ENCODE data around the gene AFF4. TPM values are rescaled to one million over a fixed set of nuclear protein-coding genes. Genes with fewer than 3 reads are reported as not detected.

Gene AFF4
- total and polyA plus RNA-seq, 10 of the 15 experiments (the other 5 are each of a cell fraction or from before 2014, with no cell fraction given), result 1.1 to 20.2 (median 10.4) TPM

DNA sequence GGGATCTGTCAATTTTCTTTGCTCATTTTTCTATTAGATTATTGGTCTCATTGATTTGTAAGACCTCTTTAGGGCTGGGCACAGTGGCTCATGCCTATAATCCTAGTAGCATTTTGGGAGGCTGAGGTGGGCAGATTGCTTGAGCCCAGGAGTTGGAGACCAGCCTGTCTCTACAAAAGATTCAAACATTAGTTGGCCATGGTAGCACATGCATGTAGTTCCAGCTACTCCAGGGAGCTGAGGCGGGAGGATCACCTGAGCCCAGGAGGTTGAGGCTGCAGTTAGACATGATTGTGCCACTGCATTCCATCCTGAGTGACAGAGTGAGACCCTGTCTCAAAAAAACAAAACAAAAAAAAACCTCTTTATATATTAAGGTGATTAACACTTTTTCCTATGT is 126.6 kb downstream of the AFF4 start:
- BruUV-seq (replicated peaks), result no TSS peak
- H3K4me2 ChIP-seq (ENCODE audit: control insufficient read depth, insufficient read depth), result no peak overlapping the region
- H3K9ac ChIP-seq (ENCODE audit: control insufficient read depth, insufficient read depth, low read length), result no peak overlapping the region
- H4K20me1 ChIP-seq (ENCODE audit: control insufficient read depth, insufficient read depth), result no peaks in the 10 kb centered on the region
- H3K27me3 ChIP-seq (replicated peaks in 1 of 2; ENCODE audit: control insufficient read depth in 2 of 2, insufficient read depth in 2 of 2, low read length in 1 of 2), result no peaks in the 10 kb centered on the region
- H3K4me3 ChIP-seq, result no peak overlapping the region
- no peak overlapping the region for H3K27ac ChIP-seq (ENCODE audit: control insufficient read depth, insufficient read depth)
- intact Hi-C loops (cut with micrococcal nuclease; ENCODE audit: unreplicated experiment), result no loop called here
- ChIA-PET POLR2A (no interaction called here), RAD21 (ENCODE audit: unreplicated experiment) (no interaction called here), CTCF (no interaction called here), SMC1A (ENCODE audit: uncharacterized antibody, unreplicated experiment) (no interaction called here)
- TF ChIP-seq MTA3 (IDR thresholded peaks at IDR 0.05; ENCODE audit: borderline replicate concordance, low read length) (no peak), SREBF1 (IDR thresholded peaks at IDR 0.05; ENCODE audit: low read length) (no peak)
- WGBS (ENCODE audit: insufficient coverage, insufficient replicate concordance, low lambda C conversion rate, missing lambda C conversion rate), result 100% methylated on average over 1 of the region's 1 CpG
- H3K79me2 ChIP-seq (ENCODE audit: control insufficient read depth, insufficient read depth, low read length), result no peaks in the 10 kb centered on the region
- no peaks in the 10 kb centered on the region for H3K9me3 ChIP-seq (replicated peaks; ENCODE audit: control insufficient read depth, insufficient read depth, low read length)
- in situ Hi-C loops (cut with MboI), result no loop called here
- DNase-seq (ENCODE audit: low read depth, low spot score) (no peak), ATAC-seq (no peak), FAIRE-seq (no peak)
- no peaks in the 10 kb centered on the region for H3K36me3 ChIP-seq (ENCODE audit: control insufficient read depth in 2 of 2, insufficient read depth in 2 of 2, low read length in 1 of 2)
- no peak overlapping the region for H2AFZ ChIP-seq (ENCODE audit: control insufficient read depth, low read depth, low read length)
- H3K4me1 ChIP-seq (ENCODE audit: control insufficient read depth, insufficient read depth, low read length), result no peaks in the 10 kb centered on the region

DNA sequence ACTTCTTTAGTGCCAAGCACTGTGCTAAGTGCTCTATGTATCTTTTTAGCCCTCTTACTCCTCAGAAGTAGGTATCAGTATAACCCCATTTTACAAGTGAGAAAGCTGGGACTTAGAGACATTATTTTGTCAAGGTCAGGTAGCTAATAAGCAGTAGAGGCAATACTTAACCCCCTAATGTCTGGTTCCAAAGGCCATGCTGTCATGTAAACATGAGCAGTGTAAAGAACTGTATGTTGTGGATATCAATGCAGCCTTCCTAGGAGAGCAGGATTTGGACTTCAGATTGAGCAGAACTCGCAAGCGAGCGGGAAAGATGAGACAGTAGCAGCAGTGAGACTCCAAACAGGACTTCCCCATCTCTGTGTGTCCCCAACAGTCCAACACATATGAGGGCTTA is 129.4 kb downstream of the AFF4 start:
- H3K4me3 ChIP-seq, result no peak overlapping the region
- H3K27ac ChIP-seq (ENCODE audit: control insufficient read depth, insufficient read depth), result no peak overlapping the region
- ChIA-PET RAD21 (ENCODE audit: unreplicated experiment) (interaction anchor here (0.9 to 1.0 kb wide), 2 partner anchors 26 to 204 kb away, joined by 3 to 5 read pairs; no protein-coding TSS in a partner anchor), SMC1A (ENCODE audit: uncharacterized antibody, unreplicated experiment) (interaction anchor here (0.7 to 2.1 kb wide), 3 partner anchors 14 to 333 kb away, joined by 3 to 7 read pairs (median 4); partner anchors contain the start of genes GDF9 and UQCRQ), CTCF (interaction anchor here (0.6 to 1.0 kb wide), 2 partner anchors 79 to 390 kb away, joined by 3 read pairs; no protein-coding TSS in a partner anchor), POLR2A (no interaction called here)
- no peak overlapping the region for H3K9ac ChIP-seq (ENCODE audit: control insufficient read depth, insufficient read depth, low read length)
- no peak for FAIRE-seq
- no peaks in the 10 kb centered on the region for H3K79me2 ChIP-seq (ENCODE audit: control insufficient read depth, insufficient read depth, low read length)
- no peaks in the 10 kb centered on the region; a peak in 1 of 4 replicates for H3K27me3 ChIP-seq (replicated peaks in 1 of 2; ENCODE audit: control insufficient read depth in 2 of 2, insufficient read depth in 2 of 2, low read length in 1 of 2)
- no peak overlapping the region for H3K4me2 ChIP-seq (ENCODE audit: control insufficient read depth, insufficient read depth)
- no peak overlapping the region for H2AFZ ChIP-seq (ENCODE audit: control insufficient read depth, low read depth, low read length)
- in situ Hi-C loops (cut with MboI) (no loop called here), intact Hi-C loops (cut with micrococcal nuclease; ENCODE audit: unreplicated experiment) (no loop called here)
- WGBS (ENCODE audit: insufficient coverage, insufficient replicate concordance, low lambda C conversion rate, missing lambda C conversion rate), result 96% methylated on average over 3 of the region's 3 CpGs
- H3K36me3 ChIP-seq (ENCODE audit: control insufficient read depth in 2 of 2, insufficient read depth in 2 of 2, low read length in 1 of 2), result no peaks in the 10 kb centered on the region
- ATAC-seq, result no peak
- no peaks in the 10 kb centered on the region; the same call in 1 of the 2 replicates for H3K4me1 ChIP-seq (ENCODE audit: control insufficient read depth, insufficient read depth, low read length)
- H3K9me3 ChIP-seq (replicated peaks; ENCODE audit: control insufficient read depth, insufficient read depth, low read length), result no peaks in the 10 kb centered on the region
- H4K20me1 ChIP-seq (ENCODE audit: control insufficient read depth, insufficient read depth), result no peaks in the 10 kb centered on the region
- no peak for DNase-seq (ENCODE audit: low read depth, low spot score)
- BruUV-seq (replicated peaks), result no TSS peak
- TF ChIP-seq TCF7 (IDR thresholded peaks at IDR 0.05; ENCODE audit: borderline replicate concordance) (no peak), JUNB (IDR thresholded peaks at IDR 0.05) (no peak), TCF12 (IDR thresholded peaks at IDR 0.05; ENCODE audit: low read depth, low read length) (no peak), PBX3 (IDR thresholded peaks at IDR 0.05; ENCODE audit: insufficient replicate concordance, low read depth, low read length) (no peak), NFYB (IDR thresholded peaks at IDR 0.05; ENCODE audit: insufficient read depth, low read depth, low read length) (no peak), KAT2A (conservative IDR thresholded peaks at IDR 0.05; ENCODE audit: control insufficient read depth, low read depth, low read length) (no peak), RBBP5 (conservative IDR thresholded peaks at IDR 0.05) (no peak), PAX8 (IDR thresholded peaks at IDR 0.05) (no peak), NFXL1 (IDR thresholded peaks at IDR 0.05; ENCODE audit: borderline replicate concordance) (no peak)
- TF ChIP-seq, protein P1, sequence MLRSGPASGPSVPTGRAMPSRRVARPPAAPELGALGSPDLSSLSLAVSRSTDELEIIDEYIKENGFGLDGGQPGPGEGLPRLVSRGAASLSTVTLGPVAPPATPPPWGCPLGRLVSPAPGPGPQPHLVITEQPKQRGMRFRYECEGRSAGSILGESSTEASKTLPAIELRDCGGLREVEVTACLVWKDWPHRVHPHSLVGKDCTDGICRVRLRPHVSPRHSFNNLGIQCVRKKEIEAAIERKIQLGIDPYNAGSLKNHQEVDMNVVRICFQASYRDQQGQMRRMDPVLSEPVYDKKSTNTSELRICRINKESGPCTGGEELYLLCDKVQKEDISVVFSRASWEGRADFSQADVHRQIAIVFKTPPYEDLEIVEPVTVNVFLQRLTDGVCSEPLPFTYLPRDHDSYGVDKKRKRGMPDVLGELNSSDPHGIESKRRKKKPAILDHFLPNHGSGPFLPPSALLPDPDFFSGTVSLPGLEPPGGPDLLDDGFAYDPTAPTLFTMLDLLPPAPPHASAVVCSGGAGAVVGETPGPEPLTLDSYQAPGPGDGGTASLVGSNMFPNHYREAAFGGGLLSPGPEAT (IDR thresholded peaks at IDR 0.05; ENCODE audit: low read depth), result no peak
